ENCODE measurements around the gene PFDN1.
"Not testable (repeated sequence)": the region's sequence is repeated elsewhere in the genome, so short reads cannot be mapped to it uniquely, and the experiment has no call there.

Gene PFDN1

DNA sequence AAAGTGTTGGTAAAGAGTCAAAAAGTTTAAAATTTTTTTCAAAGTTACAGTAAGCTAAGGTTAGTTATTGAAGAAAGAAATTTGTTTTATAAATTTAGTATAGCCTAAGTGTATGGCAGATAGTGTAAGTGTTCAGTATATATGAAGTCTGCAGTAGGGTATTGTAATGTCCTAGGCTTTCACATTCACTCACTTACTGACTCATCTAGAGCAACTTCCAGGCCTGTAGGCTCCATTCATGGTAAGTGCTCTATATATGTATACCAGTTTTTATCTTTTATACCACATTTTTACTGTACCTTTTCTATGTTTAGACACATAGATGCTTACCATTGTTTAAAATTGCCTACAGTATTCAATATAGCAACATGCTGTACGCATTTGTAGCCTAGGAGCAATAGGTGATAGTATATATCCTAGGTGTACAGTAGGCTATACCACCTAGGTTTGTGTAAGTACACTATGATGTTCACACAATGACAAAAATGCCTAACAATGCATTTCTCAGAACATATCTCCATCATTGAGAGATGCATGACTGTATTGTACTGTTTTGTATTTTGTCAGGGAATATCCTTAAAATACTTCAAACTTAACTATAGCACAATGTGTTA lies 89.4 kb downstream of the PFDN1 start:
- no peak for DNase-seq (ENCODE audit: low spot score)
- no peak for TF ChIP-seq CTCF (IDR thresholded peaks at IDR 0.05; ENCODE audit: extremely low read depth, missing control alignments)

DNA sequence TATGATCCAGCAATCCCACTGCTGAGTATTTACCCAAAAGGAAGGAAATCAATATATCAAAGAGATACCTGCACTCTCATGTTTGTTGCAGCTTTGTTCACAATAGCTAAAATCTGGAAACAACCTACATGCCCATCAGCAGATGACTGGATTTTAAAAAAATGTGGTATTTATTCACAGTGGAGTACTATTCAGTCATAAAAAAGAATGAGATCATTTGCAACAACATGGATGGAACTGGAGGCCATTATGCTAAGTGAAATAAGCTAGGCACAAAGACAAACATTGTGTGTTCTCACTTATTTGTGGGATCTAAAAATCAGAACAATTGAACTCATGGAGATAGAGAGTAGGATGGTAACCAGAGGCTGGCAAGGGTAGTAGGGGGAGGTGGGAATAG lies 94.8 kb downstream of the PFDN1 start:
- DNase-seq (ENCODE audit: low spot score), result no peak
- no peak for TF ChIP-seq CTCF (IDR thresholded peaks at IDR 0.05; ENCODE audit: extremely low read depth, missing control alignments)

DNA sequence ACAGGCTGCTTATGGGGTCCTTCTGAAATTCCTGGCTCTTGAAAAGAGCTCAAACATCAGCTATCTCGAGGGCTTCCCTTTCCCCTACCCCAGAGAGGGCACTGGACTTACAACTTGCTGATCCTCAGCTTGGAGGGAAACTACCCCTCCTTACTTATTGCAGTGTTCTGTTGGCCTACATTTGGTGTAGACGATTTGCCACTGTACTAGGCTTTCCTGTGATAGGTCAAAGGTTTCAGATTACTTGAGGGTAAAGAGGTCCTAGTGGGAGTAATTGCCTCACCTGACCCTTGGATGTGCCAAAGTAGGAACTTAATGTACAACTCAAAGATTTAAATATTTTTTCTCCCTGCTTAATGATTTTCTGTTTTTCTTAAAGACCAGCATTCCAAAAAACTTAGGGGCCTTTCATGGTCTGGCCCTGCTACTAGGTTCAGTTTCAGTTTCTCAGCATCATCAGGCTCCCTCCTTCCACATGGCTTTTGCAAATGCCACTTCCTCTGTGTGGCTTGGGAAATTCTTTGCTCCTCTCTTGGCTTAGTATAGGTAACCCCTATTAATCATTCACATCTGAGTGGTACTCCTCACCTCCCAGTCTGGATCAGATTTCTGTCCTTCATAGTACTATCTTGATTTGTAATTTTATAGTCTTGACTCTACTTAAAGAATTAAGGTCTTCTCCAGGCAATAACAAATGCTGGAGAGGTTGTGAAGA lies 95.5 kb downstream of the PFDN1 start:
- DNase-seq (ENCODE audit: low spot score), result no peak
- no peak for TF ChIP-seq CTCF (IDR thresholded peaks at IDR 0.05; ENCODE audit: extremely low read depth, missing control alignments)

GRCh38 chr5:140205952-140206351 lies 96.9 kb downstream of the PFDN1 start:
- DNase-seq (ENCODE audit: low spot score), result no peak
- no peak for TF ChIP-seq CTCF (IDR thresholded peaks at IDR 0.05; ENCODE audit: extremely low read depth, missing control alignments)

GRCh38 chr5:140205216-140205615 lies 97.7 kb downstream of the PFDN1 start:
- no peak for TF ChIP-seq CTCF (IDR thresholded peaks at IDR 0.05; ENCODE audit: extremely low read depth, missing control alignments)
- no peak for DNase-seq (ENCODE audit: low spot score)

DNA sequence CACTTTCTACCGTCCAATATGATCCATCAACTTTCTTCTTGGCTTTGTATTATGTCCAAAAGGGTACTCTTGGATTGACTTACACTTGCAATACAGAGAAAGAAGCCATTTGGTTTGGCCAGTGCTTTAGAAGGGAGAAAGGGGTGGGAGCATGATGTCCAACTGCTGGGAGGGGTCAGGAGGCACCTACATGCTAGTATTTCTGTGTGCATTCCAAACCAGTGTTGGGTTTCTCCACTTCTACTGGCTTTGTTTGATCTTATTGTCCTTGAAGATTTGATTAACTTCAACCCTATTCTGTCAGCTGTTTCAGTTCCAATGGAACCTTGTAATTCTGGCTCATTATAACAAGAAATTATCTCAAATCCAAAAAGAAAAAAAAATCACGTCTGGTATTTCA lies 100.3 kb downstream of the PFDN1 start:
- TF ChIP-seq CTCF (IDR thresholded peaks at IDR 0.05; ENCODE audit: extremely low read depth, missing control alignments), result no peak
- DNase-seq (ENCODE audit: low spot score), result no peak

DNA sequence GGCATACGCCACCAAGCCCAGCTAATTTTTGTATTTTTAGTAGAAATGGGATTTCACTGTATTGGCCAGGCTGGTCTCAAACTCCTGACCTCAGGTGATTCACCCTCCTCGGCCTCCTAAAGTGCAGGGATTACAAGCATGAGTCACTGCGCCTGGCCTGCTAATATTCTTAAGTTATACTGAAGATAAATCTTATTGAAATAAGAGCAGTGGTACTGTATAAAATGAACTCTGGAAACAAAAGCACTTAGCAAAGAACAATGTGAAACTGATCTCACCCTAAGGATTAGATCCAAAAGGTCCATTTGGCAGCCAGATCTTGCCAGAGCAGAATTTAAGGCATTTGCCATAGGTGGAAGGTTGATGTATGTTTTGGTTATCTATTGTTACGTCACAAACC lies 100.8 kb downstream of the PFDN1 start:
- no peak for TF ChIP-seq CTCF (IDR thresholded peaks at IDR 0.05; ENCODE audit: extremely low read depth, missing control alignments)
- DNase-seq (ENCODE audit: low spot score), result no peak

DNA sequence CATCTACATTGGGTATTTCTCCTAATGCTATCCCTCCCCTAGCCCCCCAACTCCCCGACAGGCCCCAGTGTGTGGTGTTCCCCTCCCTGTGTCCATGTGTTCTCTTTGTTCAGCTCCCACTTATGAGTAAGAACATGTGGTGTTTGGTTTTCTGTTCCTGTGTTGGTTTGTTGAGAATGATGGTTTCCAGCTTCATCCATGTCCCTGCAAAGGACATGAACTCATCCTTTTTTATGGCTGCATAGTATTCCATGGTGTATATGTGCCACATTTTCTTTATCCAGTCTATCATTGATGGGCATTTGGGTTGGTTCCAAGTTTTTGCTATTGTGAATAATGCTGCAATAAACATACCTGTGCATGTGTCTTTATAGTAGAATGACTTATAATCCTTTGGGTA lies 104.0 kb downstream of the PFDN1 start:
- DNase-seq (ENCODE audit: low spot score), result not testable (repeated sequence)

Data from GM20000 (cell line).